SK-N-MC (cell line): ENCODE results near the gene DUS4L.

ENCODE experiments used
- EZH2 ChIP-seq: fragments of 200-600 bp; sonication (generic); IDR thresholded peaks from one replicate; pipeline ENCODE4 v1.6.1; 2017; ENCODE audit warnings: antibody characterized with exemption
- FOXP2 ChIP-seq: optimal IDR thresholded peaks from 2 replicates; pipeline ENCODE3; 2011; ENCODE audit warnings: mild to moderate bottlenecking, moderate library complexity; ENCODE audit not compliant: insufficient read depth; ENCODE audit errors: extremely low read length, control extremely low read depth
- POLR2AphosphoS5 ChIP-seq: IDR thresholded peaks from 2 replicates; pipeline ENCODE4 v1.6.1; 2012; ENCODE audit warnings: mild to moderate bottlenecking, low read depth, low read length, borderline replicate concordance

DNA sequence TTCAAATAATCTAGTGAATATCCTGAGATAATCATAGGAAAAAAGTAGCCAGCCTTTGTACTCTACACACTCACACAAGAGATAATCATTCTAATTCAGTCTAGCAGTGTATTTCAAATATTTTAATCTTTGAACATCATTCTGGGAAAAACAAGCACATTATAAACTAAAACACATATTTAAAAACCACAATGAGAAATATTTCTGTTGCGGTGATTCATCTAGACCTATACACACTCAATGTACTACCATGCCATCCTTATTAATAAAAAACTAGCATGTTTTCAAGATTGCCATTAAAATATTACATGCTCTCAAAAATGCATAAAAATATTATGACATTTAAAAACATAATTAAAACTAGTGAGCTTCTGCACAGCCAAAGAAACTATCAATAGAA is 11.8 kb upstream of the DUS4L start:
- TF ChIP-seq EZH2 (no peak), POLR2AphosphoS5 (no peak), FOXP2 (no peak)
